ENCODE results near the gene TEX22.

GRCh38 chr14:105414456-105415371, 16.4 kb downstream of the TEX22 start:
- peak; percentile 36; the same call in 1 of the 2 replicates for TF ChIP-seq CTCF (IDR thresholded peaks at IDR 0.05)
- no peak for TF ChIP-seq USF2 (CRISPR knock-in tag; IDR thresholded peaks at IDR 0.05)
- no peak for TF ChIP-seq PREB (CRISPR knock-in tag; IDR thresholded peaks at IDR 0.05; ENCODE audit: borderline replicate concordance)
- TF ChIP-seq MXD4 (CRISPR knock-in tag; IDR thresholded peaks at IDR 0.05; ENCODE audit: borderline replicate concordance), result no peak
- TF ChIP-seq ZNF317 (CRISPR knock-in tag; IDR thresholded peaks at IDR 0.05; ENCODE audit: borderline replicate concordance, low read depth), result no peak
- TF ChIP-seq NFYB (CRISPR knock-in tag; conservative IDR thresholded peaks at IDR 0.05; ENCODE audit: low read depth), result no peak
- no peak for TF ChIP-seq IRF2 (CRISPR knock-in tag; IDR thresholded peaks at IDR 0.05; ENCODE audit: borderline replicate concordance, low read depth)
- no peak for TF ChIP-seq FOXK1 (CRISPR knock-in tag; IDR thresholded peaks at IDR 0.05)
- no peak for TF ChIP-seq CREB1 (CRISPR knock-in tag; IDR thresholded peaks at IDR 0.05)
- TF ChIP-seq ARID4B (CRISPR knock-in tag; IDR thresholded peaks at IDR 0.05; ENCODE audit: borderline replicate concordance), result 0 out of 2 replicates have a peak, but pooled peaks have one; percentile 38
- TF ChIP-seq RORB (CRISPR knock-in tag; IDR thresholded peaks at IDR 0.05), result no peak
- no peak for TF ChIP-seq NR2C2 (CRISPR knock-in tag; IDR thresholded peaks at IDR 0.05)

Measured in WTC11 (cell line).